Duodenal mucosa (tissue), 2 donors: Measurements from ENCODE around the gene L1CAM.

Experiments
- H3K27ac ChIP-seq: one replicate; pipeline ENCODE4 v1.7.0; 2013; ENCODE audit warnings: low read depth, low read length
- H3K27me3 ChIP-seq, 2 donors: one replicate each; pipeline ENCODE4 v1.7.0; 2013; ENCODE audit warnings: low read length in 2 of 2, control low read depth in 1 of 2; ENCODE audit not compliant: insufficient read depth in 2 of 2, control insufficient read depth in 1 of 2
- H3K36me3 ChIP-seq, 2 donors: one replicate each; pipeline ENCODE4 v1.7.0; 2013; ENCODE audit warnings: low read length in 2 of 2, control low read depth in 1 of 2; ENCODE audit not compliant: insufficient read depth in 2 of 2, control insufficient read depth in 1 of 2
- H3K4me1 ChIP-seq, 2 donors: one replicate each; pipeline ENCODE4 v1.7.0; 2013; ENCODE audit warnings: low read length in 2 of 2, control low read depth in 1 of 2; ENCODE audit not compliant: insufficient read depth in 2 of 2, control insufficient read depth in 1 of 2
- H3K4me3 ChIP-seq, 2 donors: one replicate each; pipeline ENCODE4 v1.7.0; 2013; ENCODE audit warnings: low read length in 2 of 2, low read depth in 1 of 2
- H3K9ac ChIP-seq, 2 donors: one replicate each; pipeline ENCODE4 v1.7.0; 2013; ENCODE audit warnings: low read length in 2 of 2, low read depth in 1 of 2
- H3K9me3 ChIP-seq, 2 donors: one replicate each; pipeline ENCODE4 v1.7.0; 2013; ENCODE audit warnings: low read length in 2 of 2, control low read depth in 1 of 2; ENCODE audit not compliant: control insufficient read depth in 1 of 2

The L1CAM gene

GRCh38 chrX:153870288-153870690, 15.7 kb downstream of the L1CAM start:
- Histone ChIP-seq H3K27ac (no peak overlapping the region), H3K9ac (no peak overlapping the region), H3K36me3 (no peaks in the 10 kb centered on the region), H3K9me3 (no peaks in the 10 kb centered on the region), H3K4me1 (no peaks in the 10 kb centered on the region), H3K27me3 (no peaks in the 10 kb centered on the region), H3K4me3 (no peak overlapping the region)

- Histone ChIP-seq H3K4me1 (no peaks in the 10 kb centered on the region), H3K27ac (no peak overlapping the region), H3K9me3 (no peaks in the 10 kb centered on the region), H3K4me3 (no peak overlapping the region), H3K36me3 (no peaks in the 10 kb centered on the region), H3K27me3 (no peaks in the 10 kb centered on the region), H3K9ac (no peak overlapping the region)
Measured at GRCh38 chrX:153869473-153870287, 16.3 kb downstream of the L1CAM start.

- H3K36me3 ChIP-seq, result no peaks in the 10 kb centered on the region
- H3K4me1 ChIP-seq, result no peaks in the 10 kb centered on the region
- no peak overlapping the region for H3K4me3 ChIP-seq
- H3K9ac ChIP-seq, result no peak overlapping the region
- H3K27ac ChIP-seq, result no peak overlapping the region
- no peaks in the 10 kb centered on the region for H3K9me3 ChIP-seq
- no peaks in the 10 kb centered on the region for H3K27me3 ChIP-seq
Measured at GRCh38 chrX:153868576-153869472, 17.1 kb downstream of the L1CAM start.

- Histone ChIP-seq H3K27ac (no peak overlapping the region), H3K9ac (no peak overlapping the region), H3K4me1 (no peaks in the 10 kb centered on the region), H3K9me3 (no peaks in the 10 kb centered on the region), H3K36me3 (no peaks in the 10 kb centered on the region), H3K27me3 (no peaks in the 10 kb centered on the region), H3K4me3 (no peak overlapping the region)
Measured at GRCh38 chrX:153867671-153868070, 18.3 kb downstream of the L1CAM start.

- no peaks in the 10 kb centered on the region for H3K36me3 ChIP-seq
- H3K4me3 ChIP-seq, result no peak overlapping the region
- H3K4me1 ChIP-seq, result no peaks in the 10 kb centered on the region
- no peak overlapping the region for H3K9ac ChIP-seq
- no peaks in the 10 kb centered on the region for H3K9me3 ChIP-seq
- no peak overlapping the region for H3K27ac ChIP-seq
- H3K27me3 ChIP-seq, result no peaks in the 10 kb centered on the region
Measured at GRCh38 chrX:153867139-153867538, 18.8 kb downstream of the L1CAM start.

- no peak overlapping the region for H3K4me3 ChIP-seq
- H3K9me3 ChIP-seq, result no peaks in the 10 kb centered on the region
- H3K27ac ChIP-seq, result no peak overlapping the region
- H3K27me3 ChIP-seq, result no peaks in the 10 kb centered on the region
- no peaks in the 10 kb centered on the region for H3K4me1 ChIP-seq
- no peak overlapping the region for H3K9ac ChIP-seq
- H3K36me3 ChIP-seq, result no peaks in the 10 kb centered on the region
Measured at GRCh38 chrX:153866302-153867019, 19.5 kb downstream of the L1CAM start.

- Histone ChIP-seq H3K4me1 (no peaks in the 10 kb centered on the region), H3K9ac (no peak overlapping the region), H3K36me3 (no peaks in the 10 kb centered on the region), H3K9me3 (no peaks in the 10 kb centered on the region), H3K4me3 (no peak overlapping the region), H3K27me3 (no peaks in the 10 kb centered on the region), H3K27ac (no peak overlapping the region)
Measured at GRCh38 chrX:153865685-153866084, 20.3 kb downstream of the L1CAM start.

- Histone ChIP-seq H3K36me3 (no peaks in the 10 kb centered on the region), H3K4me3 (no peak overlapping the region), H3K27ac (no peak overlapping the region)
Measured at GRCh38 chrX:153865321-153865580, 20.7 kb downstream of the L1CAM start.

GRCh38 chrX:153864561-153865320, 21.2 kb downstream of the L1CAM start:
- Histone ChIP-seq H3K27me3 (no peaks in the 10 kb centered on the region), H3K4me1 (no peaks in the 10 kb centered on the region), H3K27ac (no peak overlapping the region), H3K4me3 (no peak overlapping the region), H3K36me3 (no peaks in the 10 kb centered on the region), H3K9ac (no peak overlapping the region), H3K9me3 (no peaks in the 10 kb centered on the region)

More at GRCh38 chrX:153865321-153865580, 20.7 kb downstream of the L1CAM start:
- Histone ChIP-seq H3K9ac (no peak overlapping the region), H3K27me3 (no peaks in the 10 kb centered on the region), H3K4me1 (no peaks in the 10 kb centered on the region), H3K9me3 (no peaks in the 10 kb centered on the region)
